GM23338 (cell line): ENCODE measurements around the gene DMRT2. TPM values are rescaled to one million over a fixed set of nuclear protein-coding genes. Genes with fewer than 3 reads are reported as not detected.

Source experiments
- ATAC-seq: fragments of 200-7000 bp; cut with Tn5 transposase; 3 replicates; pipeline ENCODE4 v1.9.1; 2020
- DNase-seq: peaks from one replicate; pipeline ENCODE4 v3.0.0-alpha.2; 2015; ENCODE audit warnings: low spot score
- H2AFZ ChIP-seq: fragments of 200-600 bp; sonication (generic); 2 replicates; pipeline ENCODE4 v1.8.0; 2016; ENCODE audit warnings: antibody characterized with exemption, mild to moderate bottlenecking, moderate library complexity
- H3F3A ChIP-seq: fragments of 200-600 bp; sonication (generic); replicated peaks from 2 replicates; pipeline ENCODE4 v1.8.0; 2017; ENCODE audit warnings: antibody characterized with exemption, mixed run types, low read depth
- H3K27ac ChIP-seq: fragments of 200-600 bp; sonication (generic); 2 replicates; pipeline ENCODE4 v1.6.1; 2016; ENCODE audit warnings: low read depth
- H3K27me3 ChIP-seq: fragments of 200-600 bp; sonication (generic); 2 replicates; pipeline ENCODE4 v1.8.0; 2016; ENCODE audit warnings: mild to moderate bottlenecking, mixed run types, moderate library complexity; ENCODE audit not compliant: insufficient read depth
- H3K36me3 ChIP-seq: fragments of 200-600 bp; sonication (generic); 2 replicates; pipeline ENCODE4 v1.8.0; 2016; ENCODE audit warnings: mild to moderate bottlenecking; ENCODE audit not compliant: insufficient read depth
- H3K4me1 ChIP-seq: fragments of 200-600 bp; sonication (generic); 2 replicates; pipeline ENCODE4 v1.8.0; 2016; ENCODE audit warnings: mild to moderate bottlenecking, moderate library complexity; ENCODE audit not compliant: insufficient read depth
- H3K4me2 ChIP-seq: fragments of 200-600 bp; sonication (generic); 2 replicates; pipeline ENCODE4 v1.7.1; 2017; ENCODE audit warnings: mixed run types
- H3K4me3 ChIP-seq: fragments of 200-600 bp; sonication (generic); 2 replicates; pipeline ENCODE4 v1.6.1; 2016; ENCODE audit warnings: mixed run types
- H3K79me2 ChIP-seq: fragments of 200-600 bp; sonication (generic); replicated peaks from 2 replicates; pipeline ENCODE4 v1.8.0; 2017; ENCODE audit warnings: mild to moderate bottlenecking; ENCODE audit not compliant: insufficient read depth
- H3K9me2 ChIP-seq: fragments of 200-600 bp; sonication (generic); 2 replicates; pipeline ENCODE4 v1.8.0; 2017; ENCODE audit not compliant: insufficient read depth
- H4K20me1 ChIP-seq: fragments of 200-600 bp; sonication (generic); replicated peaks from 2 replicates; pipeline ENCODE4 v1.8.0; 2017; ENCODE audit warnings: mild to moderate bottlenecking; ENCODE audit not compliant: insufficient read depth
- H3K27ac Mint-ChIP-seq: 2 replicates; pipeline ENCODE4 v1.8.0; 2020; ENCODE audit warnings: inconsistent platforms, mild to moderate bottlenecking, moderate library complexity, mixed read lengths
- H3K27me3 Mint-ChIP-seq: 3 replicates; pipeline ENCODE4 v1.8.0; 2022; ENCODE audit warnings: low read depth, mild to moderate bottlenecking, moderate library complexity, mixed read lengths, inconsistent platforms; ENCODE audit not compliant: insufficient read depth, poor library complexity
- H3K36me3 Mint-ChIP-seq: 3 replicates; pipeline ENCODE4 v1.8.0; 2021; ENCODE audit warnings: low read depth, mild to moderate bottlenecking, inconsistent platforms, moderate library complexity, mixed read lengths
- H3K4me1 Mint-ChIP-seq: 3 replicates; pipeline ENCODE4 v1.8.0; 2020; ENCODE audit warnings: mild to moderate bottlenecking, inconsistent platforms, mixed read lengths
- H3K4me3 Mint-ChIP-seq: 3 replicates; pipeline ENCODE4 v1.8.0; 2021; ENCODE audit warnings: moderate library complexity, mild to moderate bottlenecking, inconsistent platforms, mixed read lengths
- H3K9me3 Mint-ChIP-seq: 3 replicates; pipeline ENCODE4 v1.8.0; 2020; ENCODE audit warnings: moderate library complexity, mild to moderate bottlenecking, inconsistent platforms, mixed read lengths
- EZH2 ChIP-seq: fragments of 200-600 bp; sonication (generic); IDR thresholded peaks from one replicate; pipeline ENCODE4 v1.8.0; 2017; ENCODE audit warnings: antibody characterized with exemption, mild to moderate bottlenecking, low read depth; ENCODE audit not compliant: unreplicated experiment
- EZH2phosphoT487 ChIP-seq: fragments of 200-600 bp; sonication (generic); IDR thresholded peaks from one replicate; pipeline ENCODE4 v1.8.1; 2018; ENCODE audit warnings: antibody characterized with exemption; ENCODE audit not compliant: unreplicated experiment
- NANOG ChIP-seq: IDR thresholded peaks from 2 replicates; pipeline ENCODE4 v1.6.1; 2016; ENCODE audit warnings: antibody characterized with exemption, borderline replicate concordance
- POLR2AphosphoS5 ChIP-seq: IDR thresholded peaks from 2 replicates; pipeline ENCODE4 v1.6.1; 2016; ENCODE audit warnings: antibody characterized with exemption, low read depth
- STAT1 ChIP-seq: IDR thresholded peaks from one replicate; pipeline ENCODE4 v1.6.1; 2016; ENCODE audit warnings: antibody characterized with exemption; ENCODE audit not compliant: unreplicated experiment
- polyA plus RNA-seq: library from polyadenylated mRNA; unstranded; fragments of >200 nt; fragmentation: Nextera tagmentation; extraction: Ambion mirVana; gene quantifications from 2 replicates; pipeline ENCODE4 v1.2.1, GENCODE V29; 2016
- total RNA-seq: library from RNA; depleted of rRNA; stranded (reverse); fragments of >200 nt; shearing (Covaris generic); gene quantifications from 2 replicates; pipeline ENCODE4 v1.2.3, GENCODE V29; 2014
- TF ChIP-seq, protein P1 (sequence below): IDR thresholded peaks from 2 replicates; pipeline ENCODE4 v1.6.1; 2016; ENCODE audit warnings: antibody characterized with exemption
- TF ChIP-seq, protein P2 (sequence below): IDR thresholded peaks from one replicate; pipeline ENCODE4 v1.6.1; 2018; ENCODE audit warnings: antibody characterized with exemption; ENCODE audit not compliant: unreplicated experiment
- TF ChIP-seq, protein P3 (sequence below), 2 experiments: fragments of 200-600 bp in 1 of 2; sonication (generic) in 1 of 2; conservative IDR thresholded peaks; 2 replicates each; pipeline versions ENCODE4 v1.5.1 to v1.6.1; 2016 to 2017; ENCODE audit warnings: antibody characterized with exemption in 2 of 2, low read depth in 2 of 2, mild to moderate bottlenecking in 2 of 2, moderate library complexity in 1 of 2

The DMRT2 gene
- total and polyA plus RNA-seq, 2 experiments from 2014 or later, result not detected

DNA sequence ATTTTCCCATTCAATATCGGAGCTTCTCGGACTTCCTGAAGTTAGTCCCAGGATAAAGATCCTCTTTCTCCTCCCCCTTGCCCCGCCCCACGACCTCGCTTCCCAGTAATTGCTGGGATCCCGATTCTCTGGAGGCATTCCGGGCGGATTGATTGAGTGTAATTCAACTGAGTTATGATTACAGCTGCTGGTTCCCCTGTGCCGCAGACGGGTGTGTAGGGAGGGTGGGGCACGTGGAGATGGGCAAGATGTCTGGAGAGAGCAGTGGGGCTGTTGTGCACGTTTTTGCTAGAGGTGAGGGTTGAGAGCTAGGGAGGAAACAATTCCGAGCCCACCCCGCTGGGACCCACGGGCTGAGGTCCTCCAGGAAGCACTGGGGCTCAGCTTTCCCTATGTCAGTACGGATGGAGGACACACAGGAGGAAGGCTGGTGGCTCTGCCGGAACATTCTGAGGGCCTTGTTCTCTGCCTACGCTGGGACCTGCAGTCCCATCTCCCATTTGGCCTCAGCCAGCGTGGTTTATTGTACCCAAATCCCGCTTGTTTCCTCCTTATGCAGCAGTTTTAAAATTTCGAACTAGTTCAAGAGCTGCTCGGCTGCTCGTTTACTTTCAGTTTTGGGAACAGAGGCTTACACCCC, 2.4 kb upstream of the DMRT2 start:
- H4K20me1 ChIP-seq, result peaks cover 43% of the 10 kb centered on the region
- TF ChIP-seq POLR2AphosphoS5 (no peak), EZH2 (peak; percentile 68)
- TF ChIP-seq, protein P1, sequence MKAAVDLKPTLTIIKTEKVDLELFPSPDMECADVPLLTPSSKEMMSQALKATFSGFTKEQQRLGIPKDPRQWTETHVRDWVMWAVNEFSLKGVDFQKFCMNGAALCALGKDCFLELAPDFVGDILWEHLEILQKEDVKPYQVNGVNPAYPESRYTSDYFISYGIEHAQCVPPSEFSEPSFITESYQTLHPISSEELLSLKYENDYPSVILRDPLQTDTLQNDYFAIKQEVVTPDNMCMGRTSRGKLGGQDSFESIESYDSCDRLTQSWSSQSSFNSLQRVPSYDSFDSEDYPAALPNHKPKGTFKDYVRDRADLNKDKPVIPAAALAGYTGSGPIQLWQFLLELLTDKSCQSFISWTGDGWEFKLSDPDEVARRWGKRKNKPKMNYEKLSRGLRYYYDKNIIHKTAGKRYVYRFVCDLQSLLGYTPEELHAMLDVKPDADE, result no peak
- peak overlapping the region; percentile 39 for H3K4me3 ChIP-seq
- H3K4me1 Mint-ChIP-seq, result peaks cover 51% of the 10 kb centered on the region
- H3K4me2 ChIP-seq, result peak overlapping the region; percentile 76
- peak overlapping the region; percentile 64 for H3K4me3 Mint-ChIP-seq
- H3K27ac Mint-ChIP-seq, result no peak overlapping the region
- H3K9me2 ChIP-seq, result no peaks in the 10 kb centered on the region
- H3K27me3 ChIP-seq, result peaks cover 98% of the 10 kb centered on the region
- H3K4me1 ChIP-seq, result peaks cover 58% of the 10 kb centered on the region
- peaks cover 98% of the 10 kb centered on the region for H3K27me3 Mint-ChIP-seq
- no peaks in the 10 kb centered on the region for H3K36me3 ChIP-seq
- H3F3A ChIP-seq, result peaks cover 21% of the 10 kb centered on the region
- peaks cover 20% of the 10 kb centered on the region for H3K9me3 Mint-ChIP-seq
- DNase-seq (peak; percentile 52), ATAC-seq (no peak)
- no peaks in the 10 kb centered on the region for H3K79me2 ChIP-seq
- H3K27ac ChIP-seq, result no peak overlapping the region
- no peak overlapping the region for H2AFZ ChIP-seq
- no peaks in the 10 kb centered on the region; the same call in 2 of the 3 replicates for H3K36me3 Mint-ChIP-seq

DNA sequence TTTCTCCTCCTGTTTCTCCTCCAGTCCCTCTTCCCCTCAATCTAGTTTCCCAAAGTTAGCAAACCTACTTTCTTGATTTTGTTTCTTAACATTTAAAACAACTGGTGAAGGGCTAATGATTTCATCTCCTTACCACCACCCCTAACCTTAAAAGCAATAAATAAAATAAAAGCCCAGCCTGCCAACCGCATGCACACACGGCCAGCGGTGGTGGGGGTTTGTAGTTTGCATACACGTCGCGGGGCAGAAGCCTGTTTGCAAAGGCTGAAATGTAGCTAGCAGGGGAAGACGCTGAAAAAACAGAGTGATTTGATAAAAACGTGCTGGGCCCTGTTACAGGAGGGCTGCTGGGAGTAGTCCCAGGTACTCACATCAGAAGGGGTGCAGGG, 1.9 kb upstream of the DMRT2 start:
- Histone ChIP-seq H3K4me1 (peaks cover 54% of the 10 kb centered on the region), H4K20me1 (peaks cover 39% of the 10 kb centered on the region), H3F3A (peaks cover 21% of the 10 kb centered on the region), H3K79me2 (no peaks in the 10 kb centered on the region), H3K36me3 (no peaks in the 10 kb centered on the region), H3K9me2 (no peaks in the 10 kb centered on the region), H3K4me3 (peak overlapping the region; percentile 39), H2AFZ (no peak overlapping the region), H3K4me2 (peak overlapping the region; percentile 76), H3K27ac (no peak overlapping the region), H3K27me3 (peaks cover 98% of the 10 kb centered on the region)
- ATAC-seq (no peak), DNase-seq (no peak)
- Mint-ChIP-seq H3K4me1 (peaks cover 52% of the 10 kb centered on the region), H3K27ac (no peak overlapping the region), H3K4me3 (peak overlapping the region; percentile 64), H3K27me3 (peaks cover 98% of the 10 kb centered on the region), H3K36me3 (no peaks in the 10 kb centered on the region; the same call in 2 of the 3 replicates), H3K9me3 (peaks cover 20% of the 10 kb centered on the region)
- TF ChIP-seq POLR2AphosphoS5 (no peak), EZH2phosphoT487 (no peak), STAT1 (no peak), NANOG (no peak), EZH2 (no peak)
- TF ChIP-seq, protein P2, sequence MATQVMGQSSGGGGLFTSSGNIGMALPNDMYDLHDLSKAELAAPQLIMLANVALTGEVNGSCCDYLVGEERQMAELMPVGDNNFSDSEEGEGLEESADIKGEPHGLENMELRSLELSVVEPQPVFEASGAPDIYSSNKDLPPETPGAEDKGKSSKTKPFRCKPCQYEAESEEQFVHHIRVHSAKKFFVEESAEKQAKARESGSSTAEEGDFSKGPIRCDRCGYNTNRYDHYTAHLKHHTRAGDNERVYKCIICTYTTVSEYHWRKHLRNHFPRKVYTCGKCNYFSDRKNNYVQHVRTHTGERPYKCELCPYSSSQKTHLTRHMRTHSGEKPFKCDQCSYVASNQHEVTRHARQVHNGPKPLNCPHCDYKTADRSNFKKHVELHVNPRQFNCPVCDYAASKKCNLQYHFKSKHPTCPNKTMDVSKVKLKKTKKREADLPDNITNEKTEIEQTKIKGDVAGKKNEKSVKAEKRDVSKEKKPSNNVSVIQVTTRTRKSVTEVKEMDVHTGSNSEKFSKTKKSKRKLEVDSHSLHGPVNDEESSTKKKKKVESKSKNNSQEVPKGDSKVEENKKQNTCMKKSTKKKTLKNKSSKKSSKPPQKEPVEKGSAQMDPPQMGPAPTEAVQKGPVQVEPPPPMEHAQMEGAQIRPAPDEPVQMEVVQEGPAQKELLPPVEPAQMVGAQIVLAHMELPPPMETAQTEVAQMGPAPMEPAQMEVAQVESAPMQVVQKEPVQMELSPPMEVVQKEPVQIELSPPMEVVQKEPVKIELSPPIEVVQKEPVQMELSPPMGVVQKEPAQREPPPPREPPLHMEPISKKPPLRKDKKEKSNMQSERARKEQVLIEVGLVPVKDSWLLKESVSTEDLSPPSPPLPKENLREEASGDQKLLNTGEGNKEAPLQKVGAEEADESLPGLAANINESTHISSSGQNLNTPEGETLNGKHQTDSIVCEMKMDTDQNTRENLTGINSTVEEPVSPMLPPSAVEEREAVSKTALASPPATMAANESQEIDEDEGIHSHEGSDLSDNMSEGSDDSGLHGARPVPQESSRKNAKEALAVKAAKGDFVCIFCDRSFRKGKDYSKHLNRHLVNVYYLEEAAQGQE, result no peak
- TF ChIP-seq, protein P3, sequence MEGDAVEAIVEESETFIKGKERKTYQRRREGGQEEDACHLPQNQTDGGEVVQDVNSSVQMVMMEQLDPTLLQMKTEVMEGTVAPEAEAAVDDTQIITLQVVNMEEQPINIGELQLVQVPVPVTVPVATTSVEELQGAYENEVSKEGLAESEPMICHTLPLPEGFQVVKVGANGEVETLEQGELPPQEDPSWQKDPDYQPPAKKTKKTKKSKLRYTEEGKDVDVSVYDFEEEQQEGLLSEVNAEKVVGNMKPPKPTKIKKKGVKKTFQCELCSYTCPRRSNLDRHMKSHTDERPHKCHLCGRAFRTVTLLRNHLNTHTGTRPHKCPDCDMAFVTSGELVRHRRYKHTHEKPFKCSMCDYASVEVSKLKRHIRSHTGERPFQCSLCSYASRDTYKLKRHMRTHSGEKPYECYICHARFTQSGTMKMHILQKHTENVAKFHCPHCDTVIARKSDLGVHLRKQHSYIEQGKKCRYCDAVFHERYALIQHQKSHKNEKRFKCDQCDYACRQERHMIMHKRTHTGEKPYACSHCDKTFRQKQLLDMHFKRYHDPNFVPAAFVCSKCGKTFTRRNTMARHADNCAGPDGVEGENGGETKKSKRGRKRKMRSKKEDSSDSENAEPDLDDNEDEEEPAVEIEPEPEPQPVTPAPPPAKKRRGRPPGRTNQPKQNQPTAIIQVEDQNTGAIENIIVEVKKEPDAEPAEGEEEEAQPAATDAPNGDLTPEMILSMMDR (conservative IDR thresholded peaks at IDR 0.05; ENCODE audit: low read depth in 2 of 2), result no peak
